Liver (tissue), 9 donors: ENCODE results near the gene NTM. TPM values are rescaled to one million over a fixed set of nuclear protein-coding genes. Genes with fewer than 3 reads are reported as not detected.

ENCODE experiments used
- DNase-seq: peaks from one replicate; pipeline ENCODE4 v3.0.0-alpha.2; 2017; ENCODE audit warnings: low spot score
- H3K27ac ChIP-seq, 2 donors: one replicate each; pipeline ENCODE4 v1.7.0; 2013; ENCODE audit warnings: inconsistent platforms in 2 of 2, low read length in 2 of 2, control low read depth in 1 of 2, low read depth in 1 of 2, mild to moderate bottlenecking in 1 of 2
- H3K27me3 ChIP-seq, 4 donors: one replicate each; pipeline versions ENCODE4 v1.6.1 to v1.7.0; 2013; ENCODE audit warnings: low read length in 3 of 4, inconsistent platforms in 1 of 4, mild to moderate bottlenecking in 1 of 4, moderate library complexity in 1 of 4; ENCODE audit not compliant: control insufficient read depth in 4 of 4, insufficient read depth in 4 of 4
- H3K36me3 ChIP-seq, 4 donors: one replicate each; pipeline versions ENCODE4 v1.6.1 to v1.7.0; 2013; ENCODE audit warnings: low read length in 3 of 4, mild to moderate bottlenecking in 3 of 4, low read depth in 1 of 4, moderate library complexity in 1 of 4; ENCODE audit not compliant: control insufficient read depth in 4 of 4, insufficient read depth in 3 of 4
- H3K4me1 ChIP-seq, 4 donors: one replicate each; pipeline versions ENCODE4 v1.6.1 to v1.7.0; 2013; ENCODE audit warnings: low read length in 3 of 4, mild to moderate bottlenecking in 3 of 4, moderate library complexity in 1 of 4; ENCODE audit not compliant: control insufficient read depth in 4 of 4, insufficient read depth in 4 of 4
- H3K4me3 ChIP-seq, 3 donors: one replicate each; pipeline versions ENCODE4 v1.6.1 to v1.7.0; 2013; ENCODE audit warnings: low read length in 3 of 3, control low read depth in 1 of 3, low read depth in 1 of 3, mild to moderate bottlenecking in 1 of 3
- H3K9ac ChIP-seq, 2 donors: one replicate each; pipeline ENCODE4 v1.7.0; 2013; ENCODE audit warnings: low read length in 2 of 2, mild to moderate bottlenecking in 2 of 2, moderate library complexity in 2 of 2, control low read depth in 1 of 2, low read depth in 1 of 2
- H3K9me3 ChIP-seq, 4 donors: one replicate each; pipeline versions ENCODE4 v1.6.1 to v1.7.0; 2013; ENCODE audit warnings: low read length in 3 of 4; ENCODE audit not compliant: control insufficient read depth in 4 of 4
- ATF3 ChIP-seq: IDR thresholded peaks from 2 replicates; pipeline ENCODE4 v1.6.1; 2016; ENCODE audit warnings: antibody characterized with exemption
- CTCF ChIP-seq: fragments of 150-350 bp; IDR thresholded peaks from 2 replicates; pipeline ENCODE4 v1.5.1; 2017; ENCODE audit warnings: improper control_type of control experiment, low read depth, low read length; ENCODE audit not compliant: missing input control
- EGR1 ChIP-seq, 2 donors: IDR thresholded peaks; 2 replicates each; pipeline ENCODE4 v1.6.1; 2016 to 2018; ENCODE audit warnings: antibody characterized with exemption in 2 of 2, low read depth in 2 of 2
- FOXA2 ChIP-seq: IDR thresholded peaks from 2 replicates; pipeline ENCODE4 v1.6.1; 2016; ENCODE audit warnings: antibody characterized with exemption
- GABPA ChIP-seq, 2 donors: IDR thresholded peaks in 1 of 2; conservative IDR thresholded peaks in 1 of 2; 2 replicates each; pipeline ENCODE4 v1.6.1; 2016; ENCODE audit warnings: antibody characterized with exemption in 2 of 2, mild to moderate bottlenecking in 1 of 2, moderate library complexity in 1 of 2
- JUND ChIP-seq, 2 donors: IDR thresholded peaks; 2 replicates each; pipeline ENCODE4 v1.6.1; 2016; ENCODE audit warnings: antibody characterized with exemption in 2 of 2
- NR2F2 ChIP-seq: IDR thresholded peaks from 2 replicates; pipeline ENCODE4 v1.6.1; 2016; ENCODE audit warnings: antibody characterized with exemption
- RAD21 ChIP-seq, 2 donors: IDR thresholded peaks; 2 replicates each; pipeline ENCODE4 v1.6.1; 2016; ENCODE audit warnings: antibody characterized with exemption in 2 of 2, mild to moderate bottlenecking in 2 of 2
- REST ChIP-seq: IDR thresholded peaks from 2 replicates; pipeline ENCODE4 v1.6.1; 2016; ENCODE audit warnings: antibody characterized with exemption, mild to moderate bottlenecking
- SP1 ChIP-seq: IDR thresholded peaks from 2 replicates; pipeline ENCODE4 v1.6.1; 2018; ENCODE audit warnings: antibody characterized with exemption, mild to moderate bottlenecking
- ZBTB33 ChIP-seq: IDR thresholded peaks from 2 replicates; pipeline ENCODE4 v1.6.1; 2016; ENCODE audit warnings: antibody characterized with exemption
- WGBS: extraction: QIAGEN DNeasy Blood & Tissue Kit; methylation state at CpG from one replicate; pipeline ENCODE4 v1.1.7; 2013; 5-methylcytosine and 5-hydroxymethylcytosine counted together
- polyA plus RNA-seq, 2 donors: library from polyadenylated mRNA; stranded (reverse) in 1 of 2; unstranded in 1 of 2; fragments of 200-250 nt in 1 of 2; fragments of >200 nt in 1 of 2; fragmentation: Nextera tagmentation in 1 of 2; extraction: Ambion mirVana in 1 of 2; gene quantifications; one replicate each; pipeline versions ENCODE4 v1.2.1 to v1.2.3, GENCODE V29; 2013 to 2015
- total RNA-seq, 2 donors: library from RNA; depleted of rRNA; stranded (reverse); fragments of >200 nt; gene quantifications; one replicate each; pipeline ENCODE4 v1.2.3, GENCODE V29; 2014
- donor health status: healthy.
- donor health status: healthy.
- donor health status: healthy.
- donor health status: healthy.
- donor health status: healthy.

NTM gene
- total and polyA plus RNA-seq, 4 donors: 0.08 to 1.1 (median 0.08) TPM; not detected in 1

- Histone ChIP-seq H3K36me3 (no peaks in the 10 kb centered on the region), H3K27me3 (no peaks in the 10 kb centered on the region), H3K9me3 (no peaks in the 10 kb centered on the region), H3K4me1 (no peaks in the 10 kb centered on the region), H3K27ac (no peak overlapping the region), H3K4me3 (no peak overlapping the region), H3K9ac (no peak overlapping the region)
- TF ChIP-seq REST: no peak
- TF ChIP-seq ATF3: no peak
- TF ChIP-seq FOXA2: no peak
- TF ChIP-seq ZBTB33: no peak
- 78% methylated on average over 3 of the region's 3 CpGs for WGBS
- no peak for DNase-seq
Measured at GRCh38 chr11:132342408-132342807, 972.0 kb downstream of the NTM start.

- no peak overlapping the region for H3K9ac ChIP-seq
- TF ChIP-seq SP1: no peak
- TF ChIP-seq RAD21 (IDR thresholded peaks at IDR 0.05): no peak
- TF ChIP-seq FOXA2: no peak
- TF ChIP-seq CTCF: no peak
- TF ChIP-seq NR2F2: no peak
- no peak for TF ChIP-seq JUND (IDR thresholded peaks at IDR 0.05)
- no peak for TF ChIP-seq EGR1 (IDR thresholded peaks at IDR 0.05; ENCODE audit: low read depth in 2 of 2)
- no peak for TF ChIP-seq GABPA (IDR thresholded peaks at IDR 0.05 in 1 of 2, conservative IDR thresholded peaks at IDR 0.05 in 1 of 2)
- TF ChIP-seq REST: no peak
- H3K27me3 ChIP-seq: no peaks in the 10 kb centered on the region
- no peak for DNase-seq
- H3K4me1 ChIP-seq: no peaks in the 10 kb centered on the region
- no peaks in the 10 kb centered on the region for H3K9me3 ChIP-seq
- no peaks in the 10 kb centered on the region for H3K36me3 ChIP-seq
- H3K4me3 ChIP-seq: no peak overlapping the region
- H3K27ac ChIP-seq: no peak overlapping the region
- WGBS: 45% methylated on average over 5 of the region's 5 CpGs
Measured at GRCh38 chr11:132343445-132344175, 973.2 kb downstream of the NTM start.
